GM19043 (cell line): ENCODE data around the gene PTH1R.

Source experiments
- ATAC-seq: cut with Tn5 transposase; IDR thresholded peaks from one replicate; pipeline ENCODE4 v1.9.1; 2021; ENCODE audit warnings: low read depth; ENCODE audit not compliant: unreplicated experiment

The PTH1R gene

GRCh38 chr3:46877406-46878125, at the start of gene PTH1R:
PTH1R (plus strand) TSS chr3:46877721; CDS start chr3:46883560, 5,839 bp downstream.
- no peak for ATAC-seq

- no peak for ATAC-seq
Observed at GRCh38 chr3:46829699-46830208, 47.8 kb upstream of the PTH1R start.

- no peak for ATAC-seq
Observed at GRCh38 chr3:46830801-46831200, 46.7 kb upstream of the PTH1R start.

GRCh38 chr3:46831316-46831715, 46.2 kb upstream of the PTH1R start:
- no peak for ATAC-seq

- no peak for ATAC-seq
Observed at GRCh38 chr3:46831841-46832240, 45.7 kb upstream of the PTH1R start.

- ATAC-seq, result no peak
Observed at GRCh38 chr3:46833346-46834300, 43.9 kb upstream of the PTH1R start.

GRCh38 chr3:46835054-46835453, 42.5 kb upstream of the PTH1R start:
- no peak for ATAC-seq

- no peak for ATAC-seq
Observed at GRCh38 chr3:46835491-46835890, 42.0 kb upstream of the PTH1R start.

- ATAC-seq, result no peak
Observed at GRCh38 chr3:46838301-46838700, 39.2 kb upstream of the PTH1R start.

GRCh38 chr3:46840491-46840890, 37.0 kb upstream of the PTH1R start:
- no peak for ATAC-seq

GRCh38 chr3:46843508-46843907, 34.0 kb upstream of the PTH1R start:
- ATAC-seq, result no peak

- ATAC-seq, result no peak
Observed at GRCh38 chr3:46844397-46844796, 33.1 kb upstream of the PTH1R start.

- ATAC-seq, result no peak
Observed at GRCh38 chr3:46844881-46845312, 32.6 kb upstream of the PTH1R start.

GRCh38 chr3:46845397-46845859, 32.1 kb upstream of the PTH1R start:
- peak; percentile 42 for ATAC-seq

GRCh38 chr3:46845860-46846623, 31.5 kb upstream of the PTH1R start:
- peak; percentile 68 for ATAC-seq

- no peak for ATAC-seq
Observed at GRCh38 chr3:46846624-46847542, 30.6 kb upstream of the PTH1R start.

GRCh38 chr3:46847744-46848143, 29.8 kb upstream of the PTH1R start:
- ATAC-seq, result no peak

- ATAC-seq, result no peak
Observed at GRCh38 chr3:46848271-46849044, 29.1 kb upstream of the PTH1R start.
